OCI-M2 (cell line): ENCODE data around the gene ATOSB.

Experiments used
- DNase-seq: peaks from one replicate; lab custom pipeline; 2025; ENCODE audit not compliant: unreplicated experiment; lab: John Stamatoyannopoulos, UW

Gene ATOSB

GRCh38 chr9:35089434-35089833 is 26.2 kb downstream of the ATOSB start:
- DNase-seq, result no peak

GRCh38 chr9:35085078-35085477 is 30.6 kb downstream of the ATOSB start:
- DNase-seq, result no peak

- DNase-seq, result peak; percentile 35
Observed at GRCh38 chr9:35079426-35080341, 36.0 kb downstream of the ATOSB start, which contains the start of gene FANCG. Gene FANCG, minus strand, starts transcription at chr9:35079942. Its CDS starts 418 bp downstream, at chr9:35079524.

GRCh38 chr9:35079041-35079425 is 36.6 kb downstream of the ATOSB start:
- no peak for DNase-seq

GRCh38 chr9:35078066-35078465 is 37.6 kb downstream of the ATOSB start:
- no peak for DNase-seq

GRCh38 chr9:35076848-35077247 is 38.8 kb downstream of the ATOSB start:
- DNase-seq, result no peak

- no peak for DNase-seq
Observed at GRCh38 chr9:35075358-35075757, 40.3 kb downstream of the ATOSB start.

GRCh38 chr9:35074791-35075190 is 40.9 kb downstream of the ATOSB start:
- no peak for DNase-seq

GRCh38 chr9:35074141-35074540 is 41.5 kb downstream of the ATOSB start:
- DNase-seq, result no peak

GRCh38 chr9:35073279-35073612 is 42.4 kb downstream of the ATOSB start:
- no peak for DNase-seq

- peak; percentile 90 for DNase-seq
Observed at GRCh38 chr9:35072461-35073278, 43.0 kb downstream of the ATOSB start, which contains the start of gene VCP. Gene VCP, minus strand, starts transcription at chr9:35072625. Its CDS starts 272 bp downstream, at chr9:35072353.

GRCh38 chr9:35071814-35072460 is 43.7 kb downstream of the ATOSB start:
- DNase-seq, result no peak

- no peak for DNase-seq
Observed at GRCh38 chr9:35070823-35071813, 44.5 kb downstream of the ATOSB start.

GRCh38 chr9:35069020-35069419 is 46.6 kb downstream of the ATOSB start:
- DNase-seq, result no peak

- DNase-seq, result no peak
Observed at GRCh38 chr9:35067056-35067455, 48.6 kb downstream of the ATOSB start.

- DNase-seq, result no peak
Observed at GRCh38 chr9:35060548-35061207, 55.0 kb downstream of the ATOSB start.

- no peak for DNase-seq
Observed at GRCh38 chr9:35059438-35059837, 56.2 kb downstream of the ATOSB start.

GRCh38 chr9:35057271-35057620 is 58.4 kb downstream of the ATOSB start:
- DNase-seq, result no peak

- no peak for DNase-seq
Observed at GRCh38 chr9:35056571-35057270, 58.9 kb downstream of the ATOSB start.
